Measurements from ENCODE around the gene SLC25A48. TPM values are rescaled to one million over a fixed set of nuclear protein-coding genes. Genes with fewer than 3 reads are reported as not detected.

SLC25A48 gene
- polyA plus RNA-seq, 12 donors, result 0.15 to 8.0 (median 0.53) TPM; not detected in 2

- no peak for DNase-seq
Observed at GRCh38 chr5:135881244-135881643, 46.8 kb downstream of the SLC25A48 start.

- DNase-seq, result no peak
Observed at GRCh38 chr5:135881819-135882218, 47.4 kb downstream of the SLC25A48 start.

- no peak for DNase-seq
Observed at GRCh38 chr5:135883026-135883425, 48.6 kb downstream of the SLC25A48 start.

- DNase-seq, result no peak
Observed at GRCh38 chr5:135883441-135883840, 49.0 kb downstream of the SLC25A48 start.

GRCh38 chr5:135885031-135885430 lies 50.6 kb downstream of the SLC25A48 start:
- DNase-seq, result no peak

GRCh38 chr5:135886136-135886535 lies 51.7 kb downstream of the SLC25A48 start:
- DNase-seq, result no peak

- peak; percentile 65 for DNase-seq
Observed at GRCh38 chr5:135887447-135887864, 53.0 kb downstream of the SLC25A48 start.

- no peak for DNase-seq
Observed at GRCh38 chr5:135887881-135888614, 53.6 kb downstream of the SLC25A48 start.

GRCh38 chr5:135890296-135890695 lies 55.8 kb downstream of the SLC25A48 start:
- DNase-seq, result no peak

GRCh38 chr5:135890867-135891266 lies 56.4 kb downstream of the SLC25A48 start:
- DNase-seq, result no peak

GRCh38 chr5:135891268-135891667 lies 56.8 kb downstream of the SLC25A48 start:
- DNase-seq, result no peak

- DNase-seq, result no peak
Observed at GRCh38 chr5:135891791-135892190, 57.3 kb downstream of the SLC25A48 start.

GRCh38 chr5:135894276-135894675 lies 59.8 kb downstream of the SLC25A48 start:
- DNase-seq, result no peak

- no peak for DNase-seq
Observed at GRCh38 chr5:135894789-135895188, 60.3 kb downstream of the SLC25A48 start.

GRCh38 chr5:135895474-135896006 lies 61.1 kb downstream of the SLC25A48 start, which contains the start of gene IL9:
IL9 (minus strand) TSS chr5:135895841; CDS start chr5:135895816, 25 bp downstream.
- no peak for DNase-seq

- no peak for DNase-seq
Observed at GRCh38 chr5:135898651-135899050, 64.2 kb downstream of the SLC25A48 start.

GRCh38 chr5:135900276-135900675 lies 65.8 kb downstream of the SLC25A48 start:
- DNase-seq, result no peak

GRCh38 chr5:135901633-135902032 lies 67.2 kb downstream of the SLC25A48 start:
- DNase-seq, result no peak

GRCh38 chr5:135905144-135905543 lies 70.7 kb downstream of the SLC25A48 start:
- DNase-seq, result no peak

GRCh38 chr5:135913713-135914626 lies 79.5 kb downstream of the SLC25A48 start:
- no peak for DNase-seq

- DNase-seq, result no peak
Observed at GRCh38 chr5:135915466-135916001, 81.1 kb downstream of the SLC25A48 start.

- no peak for DNase-seq
Observed at GRCh38 chr5:135916638-135917263, 82.3 kb downstream of the SLC25A48 start.
